GM18951 (cell line): ENCODE data around the gene PGAP2.
A peak's percentile ranks its signal among the peaks of the same experiment; 100 is the strongest.

Experiments used
- POLR2A ChIP-seq: IDR thresholded peaks from 4 replicates; pipeline ENCODE4 v1.6.1; 2011; ENCODE audit warnings: mild to moderate bottlenecking; ENCODE audit not compliant: insufficient read length, insufficient read depth; ENCODE audit errors: extremely low read depth
- in situ Hi-C: fragments of 300-500 bp; cut with MboI; formaldehyde crosslinking; loops from one replicate; pipeline ENCODE4 v1.12.0; 2022; ENCODE audit warnings: low sequenced_read_pairs, mixed read lengths, inconsistent platforms; ENCODE audit not compliant: unreplicated experiment

PGAP2 gene

DNA sequence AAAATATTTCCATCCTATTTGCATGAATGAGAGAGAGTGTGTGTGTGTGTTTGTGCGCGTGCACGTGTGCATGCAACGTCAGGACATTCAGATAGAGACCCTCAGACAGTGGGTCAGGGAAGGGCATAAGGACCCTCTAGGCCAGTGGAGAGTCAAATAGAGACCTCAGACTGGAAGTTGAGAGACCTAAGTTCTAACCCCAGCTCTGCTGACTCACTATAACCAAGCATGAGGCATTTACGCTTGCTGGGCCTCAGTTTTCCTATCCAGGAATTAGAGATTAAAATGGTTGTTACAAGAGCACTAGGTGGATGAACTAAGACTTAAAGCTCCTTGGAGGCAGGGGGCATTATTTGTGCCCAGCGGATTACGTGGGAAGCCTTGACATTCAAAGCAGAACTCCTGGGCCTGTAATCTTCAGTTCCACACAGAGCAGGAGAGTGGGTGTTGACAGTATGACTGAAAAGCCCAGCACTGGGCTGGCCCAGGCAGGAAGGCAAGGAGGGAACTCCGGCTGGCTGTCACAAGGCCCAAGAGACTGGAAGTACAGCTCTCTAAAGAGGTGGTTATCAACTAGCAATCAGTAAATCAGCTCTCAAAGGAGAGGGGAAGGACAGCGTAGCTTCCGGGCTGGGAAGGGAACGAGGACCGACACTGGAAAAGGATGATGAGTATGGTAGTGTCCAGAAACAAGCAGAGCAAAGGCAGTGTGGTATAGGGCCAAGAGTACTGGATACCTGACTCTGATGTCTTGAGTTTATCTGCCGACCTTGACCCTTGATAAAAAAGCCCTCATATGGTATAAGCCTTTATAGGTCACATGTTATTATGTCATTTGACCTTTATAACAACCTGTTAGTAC lies 23.2 kb downstream of the PGAP2 start:
- in situ Hi-C loops = no loop called here
- no peak for TF ChIP-seq POLR2A

DNA sequence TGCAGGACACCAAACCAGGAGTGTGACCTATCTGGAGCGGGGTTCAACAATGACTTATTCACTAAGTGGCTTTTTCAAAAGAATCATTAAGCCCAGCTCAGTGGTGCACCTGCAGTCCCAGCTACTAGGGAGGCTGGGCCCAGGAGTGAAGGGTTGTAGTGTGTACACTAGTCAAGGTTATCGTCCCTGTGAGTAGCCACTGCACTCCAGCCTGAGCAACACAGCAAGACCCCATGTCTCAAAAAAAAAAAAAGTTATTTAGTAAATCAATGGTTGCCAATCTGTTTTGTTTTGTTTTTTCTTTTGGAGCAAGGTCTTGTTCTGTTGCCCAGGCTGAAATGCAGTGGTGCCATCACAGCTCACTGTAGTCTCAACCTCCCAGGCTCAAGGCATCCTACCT lies 24.5 kb downstream of the PGAP2 start:
- in situ Hi-C loops = no loop called here
- TF ChIP-seq POLR2A = no peak

DNA sequence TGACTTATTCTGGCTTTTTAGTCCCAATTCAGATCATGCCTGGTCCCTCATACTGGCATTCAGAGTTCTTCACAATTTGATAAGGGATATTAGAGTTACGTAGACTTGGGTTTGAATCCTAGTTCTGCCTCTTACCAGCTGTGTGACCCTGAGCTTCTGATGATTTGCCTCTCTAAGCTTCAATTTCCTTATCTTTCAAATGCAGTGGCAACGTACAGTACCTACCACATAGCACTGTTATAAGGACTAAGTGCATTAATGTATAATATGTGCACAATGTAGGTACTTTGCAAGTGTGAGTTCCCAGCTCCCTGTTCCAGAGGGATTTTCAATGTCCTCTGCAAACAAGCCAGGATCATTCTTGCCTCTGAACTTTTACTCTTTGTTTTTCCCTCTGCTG lies 25.1 kb downstream of the PGAP2 start:
- in situ Hi-C loops = no loop called here
- no peak for TF ChIP-seq POLR2A

DNA sequence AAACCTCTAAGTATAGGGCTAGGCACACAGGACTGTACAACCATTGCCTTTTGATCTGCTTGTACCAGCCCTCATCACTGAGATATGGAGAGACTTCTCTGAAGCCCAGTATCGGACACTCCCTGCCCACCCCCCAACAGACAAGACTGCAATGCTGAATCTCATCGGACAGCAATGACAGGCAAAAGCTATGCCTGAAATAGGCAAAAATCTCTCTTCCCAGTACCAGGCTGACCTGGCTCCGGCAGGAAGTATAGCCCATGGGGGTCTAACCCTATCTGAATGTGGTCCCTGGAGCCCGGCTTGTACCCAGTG lies 25.9 kb downstream of the PGAP2 start:
- in situ Hi-C loops = no loop called here
- TF ChIP-seq POLR2A = no peak

DNA sequence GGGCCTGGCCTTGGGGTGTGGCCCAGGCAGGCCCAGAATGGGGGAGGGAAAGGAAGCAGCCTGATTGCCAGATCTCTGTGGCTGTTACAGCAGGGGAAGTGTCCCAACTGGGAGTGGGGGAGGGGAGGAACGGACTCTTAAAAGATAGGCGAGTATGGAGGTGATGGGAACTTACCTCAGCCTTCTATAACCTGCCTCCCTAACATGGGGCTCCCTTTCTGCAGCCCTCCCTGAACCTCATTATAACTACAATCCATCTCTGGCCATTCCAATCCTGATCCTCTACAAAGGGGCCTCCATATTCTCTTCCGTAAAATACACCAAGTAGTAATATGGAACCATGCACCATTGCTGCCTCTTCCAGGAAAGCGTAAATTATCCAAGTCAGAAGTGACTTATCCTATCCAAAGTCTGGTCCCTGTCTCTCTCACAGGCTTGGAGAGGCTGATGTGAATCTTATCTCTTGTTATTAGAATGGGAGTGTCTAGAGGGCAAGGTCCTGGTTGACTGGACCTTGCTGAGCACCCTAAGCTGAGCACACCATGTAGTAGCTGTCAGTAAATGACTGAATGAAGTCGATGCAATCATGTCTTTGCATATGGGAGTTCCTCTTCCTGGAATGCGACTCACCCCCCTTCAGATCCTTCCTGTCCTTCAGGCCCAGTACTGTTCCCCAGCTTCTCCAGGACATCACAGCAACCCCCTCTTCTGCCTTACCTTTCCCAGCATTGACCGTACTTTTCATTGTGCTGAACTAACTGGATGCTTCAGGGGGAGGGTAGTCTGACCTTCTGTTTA lies 26.5 kb downstream of the PGAP2 start:
- TF ChIP-seq POLR2A = no peak
- in situ Hi-C loops = no loop called here

DNA sequence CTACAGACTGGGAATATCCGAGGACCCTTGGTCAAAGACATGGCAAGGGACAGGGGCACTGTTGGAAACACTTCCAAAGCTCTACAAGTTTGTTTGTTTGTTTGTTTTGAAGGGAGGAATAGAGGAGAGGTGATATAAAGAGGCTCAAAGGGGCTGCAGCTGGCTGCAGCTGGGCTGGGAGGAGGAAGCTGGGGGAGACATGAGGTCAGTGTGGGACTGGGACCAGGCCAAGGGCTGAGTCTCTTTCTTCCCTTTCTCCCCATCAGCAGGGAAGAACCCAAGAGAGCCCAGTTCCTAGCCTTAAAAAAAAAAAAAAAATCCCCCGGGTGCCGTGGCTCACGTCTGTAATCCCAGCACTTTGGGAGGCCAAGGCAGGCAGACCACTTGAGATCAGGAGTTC lies 27.4 kb downstream of the PGAP2 start:
- no peak for TF ChIP-seq POLR2A
- in situ Hi-C loops = no loop called here

DNA sequence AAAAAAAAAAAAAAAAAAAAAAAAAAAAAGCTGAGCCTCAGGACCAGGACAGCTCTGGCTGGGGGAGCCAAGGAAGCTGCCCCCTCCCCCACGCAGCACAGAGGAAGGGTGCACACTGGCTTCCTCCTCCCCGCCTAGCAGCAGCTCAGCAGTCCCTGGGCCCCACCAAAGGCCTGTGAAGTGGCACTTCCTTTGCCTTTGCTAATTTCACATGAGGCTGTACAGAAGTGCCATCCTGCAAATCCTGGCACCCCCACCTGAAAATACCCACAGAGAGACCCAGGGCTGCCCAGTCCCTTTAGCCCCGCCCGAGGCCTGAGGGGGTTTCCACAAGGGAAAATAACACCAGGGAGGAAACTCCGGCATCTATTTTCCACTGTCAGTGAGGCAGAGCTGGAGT lies 28.5 kb downstream of the PGAP2 start:
- in situ Hi-C loops = no loop called here
- no peak for TF ChIP-seq POLR2A

DNA sequence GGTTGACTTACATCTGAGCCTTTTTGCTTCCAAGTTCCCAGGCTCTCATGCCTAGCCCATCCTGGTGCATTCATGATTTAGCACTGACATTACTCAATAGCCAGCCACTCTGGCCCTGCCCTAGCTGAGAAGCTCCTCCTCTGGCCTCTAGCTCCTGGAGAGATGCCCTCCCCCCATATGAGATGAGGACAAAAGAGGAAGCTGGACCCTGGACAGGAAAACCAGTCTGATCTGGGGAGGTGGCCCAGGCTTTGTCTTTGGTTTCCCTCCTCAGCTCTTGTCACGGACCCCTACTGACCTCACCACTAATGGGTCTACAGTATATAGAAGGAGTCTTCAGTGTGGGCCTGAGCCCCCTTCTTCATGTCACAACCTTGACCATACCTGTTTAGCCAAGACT lies 29.4 kb downstream of the PGAP2 start:
- in situ Hi-C loops = no loop called here

DNA sequence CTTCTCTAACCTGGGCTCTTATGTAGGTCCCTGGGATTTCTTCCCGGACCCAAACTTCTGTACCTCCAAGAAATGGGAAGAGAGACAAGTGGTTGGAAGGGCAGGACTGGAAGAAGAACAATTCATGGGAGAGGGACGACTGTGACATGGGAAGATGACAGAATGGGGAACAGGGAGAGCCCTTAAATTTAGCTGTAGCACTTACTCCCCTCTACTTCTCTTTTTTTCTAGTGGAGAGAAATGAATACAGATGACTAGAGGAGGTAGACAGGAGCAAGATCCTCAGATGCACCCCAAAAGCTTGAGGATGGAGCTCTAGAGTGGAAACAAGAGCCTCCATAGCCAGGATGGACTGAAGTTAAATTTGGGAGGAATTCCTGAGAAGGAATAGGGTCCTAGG lies 30.1 kb downstream of the PGAP2 start:
- in situ Hi-C loops = no loop called here
- no peak for TF ChIP-seq POLR2A

More for the DNA sequence above, 29.4 kb downstream of the PGAP2 start:
- peak; percentile 32 for TF ChIP-seq POLR2A

DNA sequence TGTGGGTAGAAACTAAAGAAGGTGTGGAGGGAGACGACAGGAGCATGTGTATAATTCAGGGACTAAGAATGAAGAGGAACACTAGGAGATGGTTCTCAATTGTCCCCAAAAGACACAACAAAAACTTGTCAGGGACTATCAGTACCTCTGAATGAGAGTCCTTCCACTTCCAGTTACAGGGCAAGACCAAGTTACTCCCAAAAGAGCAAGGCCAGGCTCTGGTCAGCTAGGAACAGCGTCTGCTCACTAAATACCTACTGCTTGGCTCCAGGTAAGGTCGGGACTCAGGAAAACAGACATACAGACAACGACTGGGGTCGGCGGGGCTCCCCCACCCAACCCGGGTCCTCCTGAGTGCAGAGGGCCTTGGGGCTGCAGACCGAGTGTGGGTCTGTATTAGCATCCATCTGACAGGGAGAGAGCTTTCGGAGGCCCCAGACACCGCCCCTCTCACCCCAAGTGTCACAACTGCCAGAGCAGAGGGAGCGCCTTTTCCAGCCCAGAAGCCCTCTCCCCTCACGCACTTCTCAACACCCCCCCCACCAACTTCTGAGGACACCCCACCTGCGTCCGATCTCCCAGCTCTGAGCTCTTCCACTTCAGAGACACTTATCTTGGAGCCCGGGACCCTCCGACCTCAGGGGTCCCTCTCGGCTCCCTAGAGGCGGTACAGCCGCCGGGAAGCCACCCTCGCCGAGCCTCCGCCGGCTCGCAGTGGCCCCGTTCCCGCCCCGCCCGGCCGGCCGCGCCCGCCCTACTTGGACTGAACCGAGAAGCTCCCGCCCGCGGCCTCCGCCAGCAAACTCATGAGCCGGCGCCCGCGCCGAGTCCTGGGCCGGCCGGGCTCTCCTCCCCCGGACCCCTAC lies 31.9 kb downstream of the PGAP2 start:
- TF ChIP-seq POLR2A = no peak
- in situ Hi-C loops = no loop called here

DNA sequence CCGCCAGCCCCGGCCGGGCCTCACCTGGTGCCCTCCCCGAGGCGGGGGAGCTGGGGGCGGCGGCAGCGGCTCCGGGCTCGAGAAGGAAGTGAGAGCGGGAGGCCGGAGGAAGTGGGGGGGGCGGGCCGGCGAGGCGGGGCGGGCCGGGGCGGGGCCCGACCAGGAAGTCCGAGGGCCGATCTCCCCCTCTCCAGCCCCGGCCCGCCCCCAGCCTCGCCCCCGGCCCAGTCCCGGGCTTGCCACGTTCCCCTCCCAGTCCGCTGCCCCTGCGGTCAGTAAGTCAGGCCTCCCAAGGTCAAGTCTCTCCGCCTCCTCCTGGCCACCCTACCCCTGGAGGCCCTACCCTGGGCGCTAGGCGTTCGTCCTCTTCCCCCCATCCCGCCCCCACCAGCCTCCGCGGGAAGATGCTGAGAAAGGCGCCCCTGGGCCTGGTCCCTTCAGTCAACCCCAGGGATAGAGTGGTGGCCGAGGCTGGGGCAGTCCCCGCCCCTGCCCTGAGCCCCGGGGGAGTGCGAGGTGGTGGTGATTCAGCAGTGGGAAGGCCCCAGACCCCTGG lies 32.6 kb downstream of the PGAP2 start, which contains the start of gene RHOG:
Gene RHOG (minus strand): TSS at position 90 of the 556 bp plus-strand sequence. CDS start 12,821 bp downstream, outside the sequence.
- peak; percentile 72 for TF ChIP-seq POLR2A
- in situ Hi-C loops = no loop called here

DNA sequence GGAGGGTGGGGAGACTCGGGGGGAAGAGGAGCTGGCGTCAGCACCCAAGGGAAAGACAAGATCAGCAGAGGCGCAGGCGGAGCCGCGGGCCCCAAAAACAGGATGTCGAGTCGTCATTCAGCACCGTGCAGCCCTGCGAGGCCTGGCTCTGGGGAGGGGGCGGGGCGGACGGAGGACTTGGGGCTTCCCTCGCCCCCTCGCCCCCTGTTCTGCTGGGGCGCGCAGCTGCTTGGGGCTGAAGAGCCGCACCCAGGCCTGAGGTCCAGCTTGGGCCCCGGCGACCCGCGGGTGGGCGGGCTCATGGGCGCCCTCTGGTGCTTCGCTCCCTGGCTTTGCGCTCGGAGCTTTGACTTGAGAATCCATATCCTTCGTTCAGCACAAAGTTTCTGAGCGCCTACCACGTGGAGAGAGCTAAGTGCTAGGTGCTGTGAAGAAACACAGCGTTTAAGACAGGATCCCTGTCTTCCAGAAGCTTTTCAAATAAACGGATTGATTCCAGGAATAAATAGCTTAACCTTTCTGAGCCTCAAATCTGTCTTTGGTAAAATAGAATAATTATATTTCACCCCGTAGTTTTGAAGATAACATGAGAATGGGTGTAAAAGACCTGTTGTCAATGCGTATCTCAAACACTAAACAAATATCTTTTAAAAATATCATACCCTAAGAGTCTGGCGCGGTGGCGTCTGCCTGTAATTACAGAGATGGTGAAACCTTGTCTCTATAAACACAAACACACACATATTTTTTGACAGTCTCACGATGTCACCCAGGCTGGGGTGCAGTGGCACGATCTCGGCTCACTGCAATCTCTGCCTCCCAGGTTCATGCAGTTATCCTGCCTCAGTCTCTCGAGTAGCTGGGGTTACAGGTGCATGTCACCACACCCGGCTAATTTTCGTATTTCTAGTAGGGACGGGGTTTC lies 33.3 kb downstream of the PGAP2 start:
- peak; percentile 50 for TF ChIP-seq POLR2A
- in situ Hi-C loops = no loop called here

DNA sequence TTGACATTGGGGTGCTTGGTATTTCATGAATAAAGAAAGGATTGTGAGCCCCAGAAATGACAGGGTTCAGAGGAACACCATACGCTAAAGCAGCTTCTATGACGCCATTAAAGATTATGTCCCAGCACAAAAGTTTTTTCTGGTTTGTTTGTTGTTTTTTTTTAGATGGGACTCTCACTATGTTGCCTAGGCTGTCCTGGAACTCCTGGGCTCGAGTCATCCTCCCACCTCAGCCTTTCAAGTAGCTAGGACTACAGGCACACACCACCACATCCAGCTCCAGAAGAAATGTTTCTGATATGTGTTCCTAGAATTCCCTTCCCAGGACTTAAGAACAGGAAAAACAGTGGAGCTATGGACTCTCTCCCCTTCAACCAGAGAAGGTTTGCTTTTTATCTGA lies 35.0 kb downstream of the PGAP2 start:
- TF ChIP-seq POLR2A = no peak
- in situ Hi-C loops = no loop called here
